MG63 (cell line): ENCODE data around the gene PRPS2. TPM values are rescaled to one million over a fixed set of nuclear protein-coding genes. Genes with fewer than 3 reads are reported as not detected.
A peak's percentile ranks its signal among the peaks of the same experiment; 100 is the strongest.

Experiments used
- DNase-seq: peaks from one replicate; pipeline ENCODE4 v3.0.0-alpha.2; 2020
- H3K27me3 ChIP-seq: fragments of 250-450 bp; sonication (Bioruptor Pico); 2 replicates; pipeline ENCODE4 v1.5.1; 2020; ENCODE audit warnings: mild to moderate bottlenecking, moderate library complexity
- H3K36me3 ChIP-seq: fragments of 250-450 bp; sonication (Bioruptor Pico); 2 replicates; pipeline ENCODE4 v1.5.1; 2020; ENCODE audit warnings: mild to moderate bottlenecking, moderate library complexity
- H3K4me3 ChIP-seq: fragments of 250-450 bp; sonication (Bioruptor Pico); 2 replicates; pipeline ENCODE4 v1.5.1; 2020; ENCODE audit warnings: mild to moderate bottlenecking, moderate library complexity
- H3K9me3 ChIP-seq: fragments of 250-450 bp; sonication (Bioruptor Pico); 2 replicates; pipeline ENCODE4 v1.5.1; 2020; ENCODE audit warnings: mild to moderate bottlenecking, moderate library complexity
- total RNA-seq: library from RNA; depleted of rRNA; stranded (reverse); fragments of >200 nt; shearing (Covaris generic); gene quantifications from 2 replicates; pipeline ENCODE4 v1.2.3, GENCODE V29; 2014; ENCODE audit warnings: low replicate concordance; rRNA removed

Gene PRPS2
- total RNA-seq = 67.4 and 84.2 TPM in 2 replicates

DNA sequence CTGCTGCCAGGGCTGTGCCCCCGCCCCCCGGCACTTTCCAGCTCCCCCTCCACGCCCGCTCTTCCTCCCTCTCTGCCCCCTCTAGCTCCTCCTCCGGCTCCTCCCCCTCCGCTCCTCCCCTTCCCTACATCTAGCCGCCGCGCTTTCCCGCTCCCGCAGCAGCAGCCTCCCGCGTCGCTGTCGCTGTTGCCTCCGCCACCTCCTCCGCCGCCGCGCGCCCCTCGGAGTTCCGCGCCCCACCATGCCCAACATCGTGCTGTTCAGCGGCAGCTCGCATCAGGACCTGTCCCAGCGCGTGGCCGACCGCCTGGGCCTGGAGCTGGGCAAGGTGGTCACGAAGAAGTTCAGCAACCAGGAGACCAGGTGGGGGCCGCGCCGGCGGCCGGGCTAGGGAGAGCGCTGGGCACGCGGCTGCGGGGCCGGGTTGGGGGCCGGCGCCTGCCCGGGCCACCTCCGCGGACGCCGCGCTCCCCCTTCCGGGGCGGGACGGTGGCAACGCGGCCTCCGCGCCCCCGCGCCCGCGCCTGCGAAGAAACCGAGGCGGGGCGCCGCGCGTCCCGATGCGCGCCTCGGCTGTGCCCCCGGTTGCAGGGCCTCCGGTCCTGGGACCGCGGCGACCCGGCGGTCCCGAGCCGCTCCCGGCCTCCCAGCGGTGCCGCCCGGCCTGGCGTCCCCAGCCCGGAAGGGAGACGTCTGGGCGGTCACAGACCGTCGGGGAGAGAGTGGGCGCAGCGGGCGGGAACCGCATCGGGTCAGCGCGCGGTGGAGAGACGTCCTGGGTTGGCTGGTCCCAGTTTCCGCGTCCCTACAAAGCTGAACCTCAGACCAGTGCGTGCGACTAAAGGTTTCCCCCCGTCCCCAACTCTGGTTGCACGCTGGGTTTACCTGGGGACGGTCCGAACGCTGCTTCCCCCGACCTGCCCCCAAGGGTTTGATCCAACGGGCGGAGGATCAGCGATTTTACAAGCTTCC, at the start of gene PRPS2:
Gene PRPS2, plus strand, starts transcription at position 156 of the 972 bp plus-strand sequence. Its CDS starts 86 bp downstream, at position 242.
- H3K4me3 ChIP-seq = peak within 1 kb of the TSS; percentile 76
- no peaks in the 10 kb centered on the region for H3K27me3 ChIP-seq
- no peaks in the 10 kb centered on the region for H3K9me3 ChIP-seq
- peak; percentile 71 for DNase-seq
- peaks cover 18% of the 10 kb centered on the region for H3K36me3 ChIP-seq

DNA sequence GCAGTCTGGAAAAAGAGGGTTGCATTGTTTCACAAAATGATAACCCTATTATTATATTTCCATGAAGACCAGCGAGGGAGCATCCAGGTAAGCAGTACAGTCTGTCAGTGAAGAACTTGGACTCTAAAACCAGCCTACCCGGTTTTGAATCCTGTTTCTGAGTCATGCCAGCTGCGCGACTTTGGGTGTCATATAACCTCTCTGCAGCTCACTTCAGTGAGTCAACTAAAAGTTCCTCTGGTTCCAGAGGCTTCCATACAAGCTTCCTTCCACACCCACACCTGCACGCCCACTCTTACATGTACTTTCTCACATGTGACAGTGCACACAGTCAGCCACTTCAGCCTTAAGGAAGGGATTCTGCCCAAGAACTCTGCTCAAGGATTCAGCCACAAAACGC, 49.8 kb upstream of the PRPS2 start:
- Histone ChIP-seq H3K9me3 (no peaks in the 10 kb centered on the region), H3K36me3 (no peaks in the 10 kb centered on the region), H3K27me3 (no peaks in the 10 kb centered on the region), H3K4me3 (no peak overlapping the region)
- no peak for DNase-seq

DNA sequence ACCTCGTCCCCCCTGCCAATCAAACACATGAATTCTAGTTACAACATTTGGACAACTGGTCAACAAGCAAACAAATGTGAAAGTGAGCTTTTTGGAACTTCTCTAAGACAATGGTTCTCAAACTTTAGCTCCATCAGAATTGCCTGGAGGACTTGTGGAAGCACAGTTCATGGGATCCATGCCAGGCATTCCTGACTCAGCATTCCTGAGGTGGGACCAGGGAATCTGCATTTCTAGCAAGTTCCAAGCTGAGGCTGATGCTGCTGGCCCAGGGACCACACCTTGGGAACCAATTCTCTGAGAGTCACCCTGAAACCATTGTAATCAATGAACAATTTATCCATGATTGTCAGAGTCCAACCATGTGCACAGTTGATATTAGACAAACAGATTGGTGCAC, 43.8 kb upstream of the PRPS2 start:
- DNase-seq = no peak
- no peaks in the 10 kb centered on the region for H3K27me3 ChIP-seq
- no peaks in the 10 kb centered on the region for H3K36me3 ChIP-seq
- H3K4me3 ChIP-seq = no peak overlapping the region
- H3K9me3 ChIP-seq = no peaks in the 10 kb centered on the region

DNA sequence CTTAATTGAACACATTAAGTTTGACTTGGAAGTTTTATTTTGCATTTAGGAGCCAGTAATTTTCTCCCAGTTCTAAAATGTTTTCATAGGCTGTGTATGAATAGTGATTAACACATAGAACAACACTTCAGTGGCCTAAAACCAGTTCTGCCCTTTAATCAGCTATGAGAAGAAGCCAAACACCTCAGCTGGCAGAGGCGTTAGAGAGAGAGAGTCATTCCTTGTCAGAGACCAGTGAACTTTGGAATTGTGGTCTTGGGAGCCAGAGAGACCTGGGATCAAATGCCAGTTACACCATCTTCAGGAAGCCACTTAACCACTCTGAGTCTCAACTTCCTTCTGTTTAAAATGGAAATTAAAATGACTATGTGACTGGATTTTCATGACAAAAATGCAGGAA, 39.3 kb upstream of the PRPS2 start:
- no peak for DNase-seq
- Histone ChIP-seq H3K4me3 (no peak overlapping the region), H3K27me3 (no peaks in the 10 kb centered on the region), H3K9me3 (no peaks in the 10 kb centered on the region), H3K36me3 (no peaks in the 10 kb centered on the region)

DNA sequence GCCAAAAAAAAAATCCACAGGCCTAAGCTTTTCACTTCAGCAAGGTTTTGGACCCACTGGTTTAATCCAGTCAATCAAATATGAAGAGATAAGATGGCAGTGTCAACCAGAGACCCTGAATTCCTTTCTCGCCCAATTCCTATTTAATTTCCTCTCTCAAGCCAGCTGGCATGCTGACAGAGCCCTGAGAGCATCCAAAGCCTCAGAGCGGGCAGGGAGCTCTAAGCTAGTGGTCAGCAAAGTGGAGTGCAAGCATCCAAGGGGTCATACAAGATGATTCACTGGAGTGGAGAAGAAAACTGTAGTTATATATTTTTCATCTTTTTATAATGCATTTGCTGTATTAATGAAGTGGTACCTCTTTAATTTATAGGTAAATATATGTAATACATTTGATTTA, 37.8 kb upstream of the PRPS2 start:
- no peak overlapping the region for H3K4me3 ChIP-seq
- DNase-seq = no peak
- H3K36me3 ChIP-seq = no peaks in the 10 kb centered on the region
- no peaks in the 10 kb centered on the region for H3K9me3 ChIP-seq
- no peaks in the 10 kb centered on the region for H3K27me3 ChIP-seq

DNA sequence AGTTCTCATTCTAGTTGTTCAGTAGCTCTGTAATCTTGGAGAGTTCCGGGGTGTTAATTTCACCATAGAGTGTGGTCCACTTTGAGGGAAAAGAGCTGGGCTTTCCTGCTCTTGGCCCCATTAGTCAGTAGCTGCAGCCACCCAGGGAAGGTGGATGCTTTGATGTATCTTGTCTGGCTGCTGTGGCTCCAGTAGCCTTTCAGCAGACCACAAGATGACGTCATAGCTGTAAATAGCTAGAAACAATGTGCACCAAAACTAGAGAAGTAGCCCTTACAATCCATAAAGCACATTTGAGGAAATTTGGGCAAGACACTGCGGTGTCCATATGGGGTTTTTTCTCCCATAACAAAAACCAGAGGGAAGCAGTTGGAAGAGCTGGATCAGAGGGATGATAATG, 32.9 kb upstream of the PRPS2 start:
- Histone ChIP-seq H3K27me3 (no peaks in the 10 kb centered on the region), H3K4me3 (no peak overlapping the region), H3K36me3 (no peaks in the 10 kb centered on the region), H3K9me3 (no peaks in the 10 kb centered on the region)
- DNase-seq = no peak

DNA sequence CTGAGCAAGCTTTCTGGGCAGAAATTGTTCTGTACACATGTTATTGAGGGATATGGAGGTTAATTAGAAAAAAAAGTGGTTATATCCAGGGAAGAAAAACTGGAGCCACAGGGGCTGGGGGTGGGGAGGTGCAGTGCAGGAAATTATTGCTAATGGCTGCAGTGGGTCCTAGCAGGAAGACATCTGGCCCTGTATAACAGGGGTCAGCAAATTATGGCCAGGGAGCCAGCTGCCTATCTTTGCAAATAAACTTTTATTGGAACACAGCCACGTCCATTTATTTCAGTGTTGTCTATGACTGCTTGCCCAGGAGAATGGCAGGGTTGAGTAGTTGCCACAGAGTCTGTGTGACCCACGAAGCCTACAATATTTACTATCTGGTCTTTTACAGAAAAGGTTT, 23.4 kb upstream of the PRPS2 start:
- H3K36me3 ChIP-seq = no peaks in the 10 kb centered on the region
- no peaks in the 10 kb centered on the region for H3K9me3 ChIP-seq
- no peak overlapping the region for H3K4me3 ChIP-seq
- H3K27me3 ChIP-seq = no peaks in the 10 kb centered on the region
- DNase-seq = no peak

DNA sequence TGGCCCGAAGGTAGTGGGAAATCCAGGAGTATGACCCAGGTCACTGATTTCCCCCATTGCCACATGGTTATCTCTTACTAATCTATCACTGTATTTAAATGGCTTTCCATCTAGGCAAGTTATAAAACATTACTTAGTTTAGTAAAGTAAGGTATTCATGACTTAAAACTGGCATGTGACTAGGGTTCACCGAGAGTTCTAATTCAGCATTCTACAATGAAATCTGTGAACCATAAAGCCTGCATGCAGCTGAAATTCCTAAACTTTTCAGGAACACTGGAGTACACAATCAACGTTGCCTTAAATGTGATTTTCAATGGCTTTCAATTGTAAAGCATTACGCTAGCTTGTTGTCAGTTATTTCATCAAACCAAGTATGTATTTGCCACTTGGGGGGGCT, 22.7 kb upstream of the PRPS2 start:
- Histone ChIP-seq H3K36me3 (no peaks in the 10 kb centered on the region), H3K9me3 (no peaks in the 10 kb centered on the region), H3K4me3 (no peak overlapping the region), H3K27me3 (no peaks in the 10 kb centered on the region)
- no peak for DNase-seq

DNA sequence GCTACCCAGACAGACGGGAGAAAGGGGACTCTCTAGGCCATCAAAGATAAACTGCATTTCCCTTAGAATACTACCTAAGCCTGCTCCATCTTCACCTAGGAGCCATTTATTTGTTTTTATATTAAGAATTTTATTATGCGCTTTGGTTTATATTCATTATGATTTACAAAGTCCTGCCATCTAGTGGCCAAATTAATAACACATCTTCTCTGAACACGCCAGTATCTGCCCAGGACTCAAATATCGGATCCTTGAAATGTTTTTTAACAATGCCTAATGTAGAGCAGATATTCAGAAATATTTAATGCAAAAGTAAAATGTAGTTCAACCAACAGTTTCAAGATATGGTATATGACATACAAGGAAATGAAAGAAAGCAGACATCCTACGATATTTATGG, 20.8 kb upstream of the PRPS2 start:
- Histone ChIP-seq H3K9me3 (no peaks in the 10 kb centered on the region), H3K36me3 (no peaks in the 10 kb centered on the region), H3K4me3 (no peak overlapping the region), H3K27me3 (no peaks in the 10 kb centered on the region)
- DNase-seq = no peak

DNA sequence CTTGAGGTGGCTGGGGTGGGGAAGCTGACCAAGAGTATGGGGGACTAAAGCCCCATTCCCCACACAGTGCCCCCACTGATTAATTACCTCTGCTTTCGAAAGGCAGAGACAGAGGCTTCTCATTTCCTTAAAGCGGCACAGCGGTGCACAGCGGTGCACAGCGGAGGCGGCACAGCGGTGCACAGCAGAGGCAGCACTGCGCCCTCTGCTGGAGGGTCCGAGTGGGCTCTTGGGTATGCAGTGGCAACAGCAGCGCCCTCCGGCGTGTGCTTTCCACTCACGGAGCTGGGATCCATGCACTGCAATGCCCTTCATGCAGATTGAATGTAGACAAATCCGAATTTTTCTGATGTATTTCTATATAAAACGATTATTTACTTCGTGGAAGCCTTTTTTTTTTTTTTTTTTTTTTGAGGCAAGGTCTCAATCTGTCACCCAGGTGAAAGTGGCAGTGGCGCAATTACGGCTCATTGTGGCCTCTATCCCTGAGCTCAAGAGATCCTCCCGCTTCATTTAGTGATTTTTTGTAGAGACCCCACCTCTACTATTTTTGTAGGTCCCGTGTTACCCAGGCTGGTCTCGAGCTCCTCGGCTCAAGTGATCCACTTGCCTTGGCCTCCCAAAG, 19.7 kb upstream of the PRPS2 start:
- Histone ChIP-seq H3K4me3 (no peak overlapping the region), H3K9me3 (no peaks in the 10 kb centered on the region), H3K36me3 (no peaks in the 10 kb centered on the region), H3K27me3 (no peaks in the 10 kb centered on the region)
- DNase-seq = peak; percentile 55

DNA sequence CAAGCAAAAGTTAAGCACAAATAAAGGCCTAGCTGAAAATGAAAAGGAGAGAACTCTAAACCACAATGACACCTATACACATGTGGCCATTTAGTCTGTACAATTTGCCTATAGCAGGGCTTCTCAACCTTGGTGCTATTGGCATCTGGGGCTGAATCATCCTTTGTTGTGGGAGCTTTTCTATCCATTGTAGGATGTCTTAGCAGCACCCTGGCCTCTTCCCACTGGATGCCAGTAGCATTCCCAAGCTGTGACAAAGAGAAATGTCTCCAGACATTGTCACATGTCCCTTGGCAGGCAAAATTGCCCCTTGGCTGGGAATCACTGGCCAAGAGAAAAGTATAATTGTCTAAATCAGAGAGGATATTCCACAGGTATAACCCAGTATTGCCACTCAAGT, 13.5 kb upstream of the PRPS2 start:
- no peaks in the 10 kb centered on the region for H3K36me3 ChIP-seq
- DNase-seq = no peak
- H3K4me3 ChIP-seq = no peak overlapping the region
- H3K9me3 ChIP-seq = no peaks in the 10 kb centered on the region
- H3K27me3 ChIP-seq = no peaks in the 10 kb centered on the region

DNA sequence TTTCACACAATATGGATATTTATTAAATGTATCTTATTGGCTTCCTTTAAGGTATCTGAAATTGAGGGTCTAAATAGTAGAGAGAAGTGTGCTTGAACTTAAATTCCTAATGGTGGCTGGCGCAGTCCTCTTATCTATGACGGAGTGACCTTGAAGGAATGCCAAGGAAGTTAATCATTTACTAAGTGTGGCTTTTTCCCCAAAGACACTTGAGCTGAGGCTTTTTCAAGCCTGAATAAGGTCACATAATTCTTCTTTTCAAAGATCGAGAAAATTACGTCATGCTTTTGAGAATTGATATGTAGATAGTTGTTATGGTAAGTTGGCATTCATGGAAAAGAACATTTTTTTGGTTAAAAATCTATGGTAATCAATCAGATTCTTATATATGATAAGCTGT, 11.7 kb upstream of the PRPS2 start:
- H3K27me3 ChIP-seq = no peaks in the 10 kb centered on the region
- no peaks in the 10 kb centered on the region for H3K36me3 ChIP-seq
- no peak for DNase-seq
- H3K9me3 ChIP-seq = no peaks in the 10 kb centered on the region
- no peak overlapping the region for H3K4me3 ChIP-seq

DNA sequence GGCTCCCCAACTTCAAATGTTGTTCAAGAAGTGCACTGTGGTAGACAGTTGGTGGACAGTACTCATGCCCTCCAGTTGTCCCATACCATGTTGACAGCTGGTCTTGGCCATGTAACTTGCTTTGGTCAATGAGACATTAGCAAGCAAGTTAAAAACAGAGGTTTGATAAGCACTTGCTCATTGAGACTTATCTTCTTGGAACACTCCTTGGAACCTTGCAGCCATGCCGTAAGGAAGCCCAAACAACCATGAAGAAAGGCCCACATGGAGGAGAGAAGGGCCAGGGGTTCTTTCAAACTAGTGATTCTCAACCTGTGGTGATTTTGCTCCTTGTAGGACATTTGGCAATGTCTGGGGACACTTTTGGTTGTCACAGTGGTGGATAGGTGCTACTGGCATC, 2.6 kb upstream of the PRPS2 start:
- DNase-seq = no peak
- Histone ChIP-seq H3K27me3 (no peaks in the 10 kb centered on the region), H3K36me3 (peaks cover 11% of the 10 kb centered on the region), H3K9me3 (no peaks in the 10 kb centered on the region), H3K4me3 (no peak overlapping the region)

DNA sequence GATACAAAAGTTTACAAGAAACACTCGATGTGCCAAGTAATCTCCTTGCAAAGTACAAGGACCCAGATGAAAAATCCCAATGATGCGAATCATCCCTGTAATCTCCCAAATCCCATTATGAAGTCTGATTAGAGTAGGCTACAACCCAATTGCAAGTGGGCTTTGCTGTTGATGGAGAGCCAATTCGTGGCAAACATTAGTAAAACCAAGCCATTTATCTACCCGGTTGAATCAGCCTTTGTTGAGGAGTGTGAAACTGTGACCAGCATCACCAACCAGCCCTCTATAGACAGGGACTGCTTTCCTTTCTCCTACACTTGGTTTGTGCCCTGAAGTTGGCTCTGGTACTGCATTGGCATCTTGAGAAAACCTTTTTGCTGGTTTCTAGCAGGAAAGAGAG, 1.2 kb upstream of the PRPS2 start:
- Histone ChIP-seq H3K4me3 (no peak overlapping the region), H3K27me3 (no peaks in the 10 kb centered on the region), H3K36me3 (peaks cover 18% of the 10 kb centered on the region), H3K9me3 (no peaks in the 10 kb centered on the region)
- no peak for DNase-seq

DNA sequence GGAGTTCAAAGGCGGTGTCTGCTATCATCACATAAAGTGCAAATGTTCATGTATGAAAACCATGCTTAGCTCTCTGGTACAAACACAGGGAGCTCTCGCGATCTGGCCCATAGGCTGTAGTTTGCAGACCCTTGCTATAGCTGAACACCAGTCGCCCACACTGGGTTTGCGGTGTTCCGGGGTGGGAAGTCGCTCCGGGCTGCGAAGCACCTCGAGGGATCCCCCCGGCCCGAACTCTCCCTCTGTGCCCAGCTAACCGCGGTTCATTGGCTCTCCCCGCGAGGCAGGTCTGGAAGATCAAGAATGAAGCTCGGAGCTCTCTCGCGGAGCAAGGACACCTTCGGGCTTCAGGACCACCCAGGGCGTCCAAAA, 341 bp upstream of the PRPS2 start:
- Histone ChIP-seq H3K4me3 (peak overlapping the region; percentile 76), H3K36me3 (peaks cover 18% of the 10 kb centered on the region), H3K9me3 (no peaks in the 10 kb centered on the region), H3K27me3 (no peaks in the 10 kb centered on the region)
- DNase-seq = no peak

DNA sequence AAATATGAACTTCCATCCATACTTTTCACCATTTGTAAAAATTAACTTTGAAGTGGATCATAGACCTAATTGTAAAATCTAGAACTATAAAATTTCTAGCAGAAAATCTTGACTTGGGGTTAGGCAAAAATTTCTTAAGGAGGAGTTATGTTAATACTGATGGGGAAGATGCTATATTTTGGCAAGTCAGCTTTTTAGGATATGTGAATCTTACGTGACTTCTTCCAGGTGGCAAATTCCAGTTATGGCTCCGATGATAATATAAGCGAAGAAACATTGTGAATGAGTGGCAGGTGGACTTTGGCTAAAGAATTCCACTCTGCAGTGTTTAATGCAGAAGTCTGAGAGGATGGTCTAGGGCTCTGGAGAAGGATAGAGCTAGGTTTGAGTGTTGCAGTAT, 1.5 kb downstream of the PRPS2 start:
- no peak for DNase-seq
- H3K9me3 ChIP-seq = no peaks in the 10 kb centered on the region
- peaks cover 18% of the 10 kb centered on the region for H3K36me3 ChIP-seq
- no peaks in the 10 kb centered on the region for H3K27me3 ChIP-seq
- peak overlapping the region; percentile 76; the same call in 1 of the 2 replicates for H3K4me3 ChIP-seq

DNA sequence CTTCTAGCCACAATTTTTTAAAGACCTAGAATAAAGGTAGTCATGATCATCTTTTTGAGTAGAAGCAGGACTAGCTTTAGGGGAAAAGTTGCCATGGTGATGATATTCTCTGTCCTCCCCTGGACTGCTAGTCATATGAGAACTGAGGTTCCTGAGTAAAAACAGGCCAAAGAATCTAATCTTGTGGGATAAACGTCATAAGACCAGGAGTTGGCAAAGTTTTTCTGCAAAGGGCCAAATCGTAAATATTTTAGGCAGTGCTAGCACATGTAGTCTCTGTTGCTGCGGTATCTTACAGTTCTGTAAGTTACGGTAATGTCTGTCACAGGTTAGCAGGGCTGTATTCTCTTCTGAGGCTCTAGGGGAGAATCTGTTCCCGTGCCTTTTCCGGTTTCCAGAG, 3.4 kb downstream of the PRPS2 start:
- Histone ChIP-seq H3K9me3 (no peaks in the 10 kb centered on the region), H3K27me3 (no peaks in the 10 kb centered on the region), H3K36me3 (peaks cover 23% of the 10 kb centered on the region), H3K4me3 (no peak overlapping the region)
- DNase-seq = no peak

DNA sequence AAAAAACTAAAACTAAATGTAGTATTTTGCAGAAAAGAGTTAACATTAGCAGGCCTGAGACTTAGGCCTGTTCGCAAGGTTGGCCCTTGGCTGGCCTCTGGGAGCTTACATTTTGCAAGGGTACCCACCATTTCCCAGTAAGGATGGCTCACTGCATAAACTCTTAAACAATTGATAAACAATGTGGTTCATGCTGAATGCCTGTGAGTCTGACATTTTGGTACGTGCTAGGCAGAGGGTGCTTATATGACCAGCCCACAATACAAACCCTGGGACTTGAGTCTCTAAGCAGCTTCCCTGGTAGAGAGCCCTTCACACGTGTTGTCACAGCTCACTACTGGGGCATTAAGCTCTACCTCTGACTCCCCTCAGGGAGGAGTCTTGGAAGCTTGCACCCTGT, 7.4 kb downstream of the PRPS2 start:
- H3K36me3 ChIP-seq = peaks cover 21% of the 10 kb centered on the region
- H3K27me3 ChIP-seq = no peaks in the 10 kb centered on the region
- no peak overlapping the region for H3K4me3 ChIP-seq
- H3K9me3 ChIP-seq = no peaks in the 10 kb centered on the region
- no peak for DNase-seq
